HepG2 (cell line): Measurements from ENCODE around the gene UGCG. TPM values are rescaled to one million over a fixed set of nuclear protein-coding genes. Genes with fewer than 3 reads are reported as not detected.

Experiments
- CEBPG ChIP-seq: IDR thresholded peaks from 2 replicates; pipeline ENCODE4 v1.6.1; 2016
- DMAP1 ChIP-seq: IDR thresholded peaks from 2 replicates; pipeline ENCODE4 v1.6.1; 2016
- EED ChIP-seq: sonication (generic); formaldehyde crosslinking; IDR thresholded peaks from 2 replicates; pipeline ENCODE4 v1.5.0; 2020; ENCODE audit warnings: mild to moderate bottlenecking, missing genetic modification reagents
- HCFC1 ChIP-seq: fragments of 150-350 bp; IDR thresholded peaks from 2 replicates; pipeline ENCODE4 v1.6.1; 2014; ENCODE audit warnings: low read depth, low read length
- HOXA5 ChIP-seq: sonication (generic); formaldehyde crosslinking; IDR thresholded peaks from 2 replicates; pipeline ENCODE4 v1.4.0; 2020; ENCODE audit warnings: missing genetic modification reagents
- KDM4B ChIP-seq: sonication (generic); formaldehyde crosslinking; IDR thresholded peaks from 2 replicates; pipeline ENCODE4 v1.4.0; 2020; ENCODE audit warnings: missing genetic modification reagents
- MTA1 ChIP-seq: sonication (generic); formaldehyde crosslinking; IDR thresholded peaks from 2 replicates; pipeline ENCODE4 v1.4.0; 2020; ENCODE audit warnings: missing genetic modification reagents, mild to moderate bottlenecking, borderline replicate concordance
- PPARG ChIP-seq: conservative IDR thresholded peaks from 2 replicates; pipeline ENCODE4 v1.6.1; 2016; ENCODE audit warnings: missing biosample characterization, missing genetic modification reagents
- PRPF4 ChIP-seq: fragments of 200-400 bp; formaldehyde crosslinking; IDR thresholded peaks from 2 replicates; pipeline ENCODE4 v1.6.1; 2016; ENCODE audit warnings: low read length, low read depth; ENCODE audit not compliant: poor library complexity, severe bottlenecking
- RBFOX2 ChIP-seq: fragments of 200-400 bp; formaldehyde crosslinking; IDR thresholded peaks from 2 replicates; pipeline ENCODE4 v1.6.1; 2017; ENCODE audit warnings: low read depth, mild to moderate bottlenecking, low read length
- RBM22 ChIP-seq: fragments of 200-400 bp; formaldehyde crosslinking; optimal IDR thresholded peaks from 2 replicates; pipeline ENCODE3; 2017; ENCODE audit warnings: mild to moderate bottlenecking, low read length, moderate library complexity
- SNAPC2 ChIP-seq: sonication (generic); formaldehyde crosslinking; IDR thresholded peaks from 2 replicates; pipeline ENCODE4 v1.8.1; 2022; ENCODE audit warnings: mild to moderate bottlenecking, missing genetic modification reagents
- SP4 ChIP-seq: sonication (generic); formaldehyde crosslinking; IDR thresholded peaks from 2 replicates; pipeline ENCODE4 v1.8.1; 2023; ENCODE audit warnings: mild to moderate bottlenecking, missing genetic modification reagents
- ZNF260 ChIP-seq: sonication (generic); formaldehyde crosslinking; IDR thresholded peaks from 2 replicates; pipeline ENCODE4 v1.4.0; 2020; ENCODE audit warnings: missing genetic modification reagents, low read depth, mild to moderate bottlenecking, borderline replicate concordance
- ZNF670 ChIP-seq: sonication (generic); formaldehyde crosslinking; IDR thresholded peaks from 2 replicates; pipeline ENCODE4 v1.8.0; 2022; ENCODE audit warnings: mild to moderate bottlenecking, missing genetic modification reagents, borderline replicate concordance
- polyA plus RNA-seq, 8 experiments: library from polyadenylated mRNA; depleted of rRNA in 3 of 8; stranded (reverse) in 7 of 8; unstranded in 1 of 8; fragments of >200 nt; fragmentation: Illumina TruSeq in 4 of 8; extraction: Trizol in 4 of 8; gene quantifications; 2 replicates each; pipeline versions ENCODE4 v1.2.1 to v1.2.3, GENCODE V29; 2011 to 2016; ENCODE audit warnings: low read depth in 4 of 8, missing spikeins in 1 of 8, mixed read lengths in 1 of 8; ENCODE audit not compliant: insufficient read depth in 1 of 8
- total RNA-seq, 5 experiments: library from RNA; depleted of rRNA; stranded (reverse); fragments of >200 nt; fragmentation: Illumina TruSeq; extraction: Trizol; gene quantifications; 2 replicates each; pipeline ENCODE4 v1.2.3, GENCODE V29; 2016; ENCODE audit warnings: low read depth in 1 of 5
- TF ChIP-seq, protein P1 (sequence below): sonication (generic); formaldehyde crosslinking; IDR thresholded peaks from 2 replicates; pipeline ENCODE4 v1.4.0; 2020; ENCODE audit warnings: missing genetic modification reagents
- TF ChIP-seq, protein P2 (sequence below): sonication (generic); formaldehyde crosslinking; IDR thresholded peaks from 2 replicates; pipeline ENCODE4 v1.5.1; 2020; ENCODE audit warnings: mild to moderate bottlenecking, missing genetic modification reagents
- TF ChIP-seq, protein P3 (sequence below): fragments of 450-650 bp; IDR thresholded peaks from 2 replicates; pipeline ENCODE4 v1.6.1; 2017
- TF ChIP-seq, protein P4 (sequence below): sonication (generic); formaldehyde crosslinking; IDR thresholded peaks from 2 replicates; pipeline ENCODE4 v1.5.1; 2020; ENCODE audit warnings: mild to moderate bottlenecking, missing genetic modification reagents, moderate library complexity
- TF ChIP-seq, protein P5 (sequence below): sonication (generic); formaldehyde crosslinking; IDR thresholded peaks from 2 replicates; pipeline ENCODE4 v1.8.0; 2023; ENCODE audit warnings: mild to moderate bottlenecking, missing genetic modification reagents

UGCG gene
- total and polyA plus RNA-seq, 2 of the 13 experiments (the other 11 are each of a cell fraction or from before 2014, with no cell fraction given) = 10.5 to 13.9 TPM

DNA sequence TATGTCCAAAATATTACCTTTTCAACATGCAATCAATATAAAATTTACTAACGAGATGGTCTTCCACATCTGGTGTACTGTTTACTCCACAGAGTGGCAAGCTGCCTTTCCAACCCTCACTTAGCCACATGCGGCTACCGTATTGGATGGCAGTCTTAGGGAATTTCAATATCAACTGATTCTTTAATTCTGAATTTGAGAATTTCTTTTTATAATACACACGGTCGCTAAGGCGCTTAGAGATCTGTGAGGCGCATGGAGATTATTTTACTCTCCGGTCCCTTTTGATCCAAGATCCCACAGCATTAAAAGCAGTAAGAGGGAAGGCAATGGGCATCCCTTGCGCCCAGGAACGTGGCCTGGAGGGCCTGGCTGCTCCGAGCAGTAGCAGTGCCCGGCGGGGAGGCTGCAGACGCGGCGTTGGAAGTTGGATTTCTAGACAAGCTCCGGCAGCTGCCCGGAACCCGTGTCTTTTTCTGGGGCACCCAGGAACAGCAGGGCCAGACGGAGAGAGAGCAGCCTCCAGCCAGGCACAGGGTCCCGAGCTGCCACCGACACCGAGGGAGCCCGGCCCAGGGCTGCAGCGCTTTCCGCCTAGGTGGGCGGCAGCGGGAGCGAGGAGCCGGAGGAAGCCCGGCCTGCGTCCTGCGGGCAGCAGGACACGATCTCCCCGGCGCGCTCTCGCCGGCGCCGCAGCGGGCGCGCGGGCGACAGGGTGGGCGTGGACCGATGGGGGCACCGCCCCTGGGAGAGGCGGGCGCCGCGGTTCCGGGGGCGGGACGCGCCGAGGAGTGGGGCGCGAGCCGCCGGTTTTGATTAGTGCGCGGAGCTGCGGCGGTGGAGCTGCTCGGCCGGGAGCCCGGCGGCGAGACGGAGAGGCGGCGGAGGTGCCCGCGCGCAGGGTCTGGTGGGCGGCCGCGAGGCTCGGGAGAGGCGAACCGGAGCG is at the start of gene UGCG (continued):
- TF ChIP-seq, protein P1, sequence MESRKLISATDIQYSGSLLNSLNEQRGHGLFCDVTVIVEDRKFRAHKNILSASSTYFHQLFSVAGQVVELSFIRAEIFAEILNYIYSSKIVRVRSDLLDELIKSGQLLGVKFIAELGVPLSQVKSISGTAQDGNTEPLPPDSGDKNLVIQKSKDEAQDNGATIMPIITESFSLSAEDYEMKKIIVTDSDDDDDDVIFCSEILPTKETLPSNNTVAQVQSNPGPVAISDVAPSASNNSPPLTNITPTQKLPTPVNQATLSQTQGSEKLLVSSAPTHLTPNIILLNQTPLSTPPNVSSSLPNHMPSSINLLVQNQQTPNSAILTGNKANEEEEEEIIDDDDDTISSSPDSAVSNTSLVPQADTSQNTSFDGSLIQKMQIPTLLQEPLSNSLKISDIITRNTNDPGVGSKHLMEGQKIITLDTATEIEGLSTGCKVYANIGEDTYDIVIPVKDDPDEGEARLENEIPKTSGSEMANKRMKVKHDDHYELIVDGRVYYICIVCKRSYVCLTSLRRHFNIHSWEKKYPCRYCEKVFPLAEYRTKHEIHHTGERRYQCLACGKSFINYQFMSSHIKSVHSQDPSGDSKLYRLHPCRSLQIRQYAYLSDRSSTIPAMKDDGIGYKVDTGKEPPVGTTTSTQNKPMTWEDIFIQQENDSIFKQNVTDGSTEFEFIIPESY = no peak
- TF ChIP-seq PPARG (CRISPR knock-in tag) = no peak
- TF ChIP-seq, protein P2, sequence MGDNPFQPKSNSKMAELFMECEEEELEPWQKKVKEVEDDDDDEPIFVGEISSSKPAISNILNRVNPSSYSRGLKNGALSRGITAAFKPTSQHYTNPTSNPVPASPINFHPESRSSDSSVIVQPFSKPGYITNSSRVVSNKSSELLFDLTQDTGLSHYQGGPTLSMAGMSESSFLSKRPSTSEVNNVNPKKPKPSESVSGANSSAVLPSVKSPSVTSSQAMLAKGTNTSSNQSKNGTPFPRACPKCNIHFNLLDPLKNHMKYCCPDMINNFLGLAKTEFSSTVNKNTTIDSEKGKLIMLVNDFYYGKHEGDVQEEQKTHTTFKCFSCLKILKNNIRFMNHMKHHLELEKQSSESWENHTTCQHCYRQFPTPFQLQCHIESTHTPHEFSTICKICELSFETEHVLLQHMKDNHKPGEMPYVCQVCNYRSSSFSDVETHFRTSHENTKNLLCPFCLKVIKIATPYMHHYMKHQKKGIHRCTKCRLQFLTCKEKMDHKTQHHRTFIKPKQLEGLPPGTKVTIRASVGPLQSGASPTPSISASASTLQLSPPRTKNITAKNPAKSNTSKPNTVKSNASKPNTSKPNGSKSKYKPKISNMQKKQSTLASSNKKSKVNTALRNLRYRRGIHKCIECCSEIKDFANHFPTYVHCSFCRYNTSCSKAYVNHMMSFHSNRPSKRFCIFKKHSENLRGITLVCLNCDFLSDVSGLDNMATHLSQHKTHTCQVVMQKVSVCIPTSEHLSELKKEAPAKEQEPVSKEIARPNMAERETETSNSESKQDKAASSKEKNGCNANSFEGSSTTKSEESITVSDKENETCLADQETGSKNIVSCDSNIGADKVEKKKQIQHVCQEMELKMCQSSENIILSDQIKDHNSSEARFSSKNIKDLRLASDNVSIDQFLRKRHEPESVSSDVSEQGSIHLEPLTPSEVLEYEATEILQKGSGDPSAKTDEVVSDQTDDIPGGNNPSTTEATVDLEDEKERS = 0 out of 2 replicates have a peak, but pooled peaks have one; percentile 66
- TF ChIP-seq RBFOX2 = peak; percentile 82
- no peak for TF ChIP-seq ZNF260 (CRISPR knock-in tag)
- no peak for TF ChIP-seq MTA1
- peak; percentile 60; the same call in 1 of the 2 replicates for TF ChIP-seq ZNF670 (CRISPR knock-in tag)
- no peak for TF ChIP-seq KDM4B (CRISPR knock-in tag)
- TF ChIP-seq, protein P3, sequence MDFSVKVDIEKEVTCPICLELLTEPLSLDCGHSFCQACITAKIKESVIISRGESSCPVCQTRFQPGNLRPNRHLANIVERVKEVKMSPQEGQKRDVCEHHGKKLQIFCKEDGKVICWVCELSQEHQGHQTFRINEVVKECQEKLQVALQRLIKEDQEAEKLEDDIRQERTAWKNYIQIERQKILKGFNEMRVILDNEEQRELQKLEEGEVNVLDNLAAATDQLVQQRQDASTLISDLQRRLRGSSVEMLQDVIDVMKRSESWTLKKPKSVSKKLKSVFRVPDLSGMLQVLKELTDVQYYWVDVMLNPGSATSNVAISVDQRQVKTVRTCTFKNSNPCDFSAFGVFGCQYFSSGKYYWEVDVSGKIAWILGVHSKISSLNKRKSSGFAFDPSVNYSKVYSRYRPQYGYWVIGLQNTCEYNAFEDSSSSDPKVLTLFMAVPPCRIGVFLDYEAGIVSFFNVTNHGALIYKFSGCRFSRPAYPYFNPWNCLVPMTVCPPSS = no peak
- TF ChIP-seq SP4 (CRISPR knock-in tag) = peak; percentile 90
- no peak for TF ChIP-seq HCFC1
- TF ChIP-seq DMAP1 (CRISPR knock-in tag) = 0 out of 2 replicates have a peak, but pooled peaks have one; percentile 68
- TF ChIP-seq PRPF4 = no peak
- TF ChIP-seq, protein P4, sequence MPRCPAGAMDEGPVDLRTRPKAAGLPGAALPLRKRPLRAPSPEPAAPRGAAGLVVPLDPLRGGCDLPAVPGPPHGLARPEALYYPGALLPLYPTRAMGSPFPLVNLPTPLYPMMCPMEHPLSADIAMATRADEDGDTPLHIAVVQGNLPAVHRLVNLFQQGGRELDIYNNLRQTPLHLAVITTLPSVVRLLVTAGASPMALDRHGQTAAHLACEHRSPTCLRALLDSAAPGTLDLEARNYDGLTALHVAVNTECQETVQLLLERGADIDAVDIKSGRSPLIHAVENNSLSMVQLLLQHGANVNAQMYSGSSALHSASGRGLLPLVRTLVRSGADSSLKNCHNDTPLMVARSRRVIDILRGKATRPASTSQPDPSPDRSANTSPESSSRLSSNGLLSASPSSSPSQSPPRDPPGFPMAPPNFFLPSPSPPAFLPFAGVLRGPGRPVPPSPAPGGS (CRISPR knock-in tag) = no peak; the same call in 1 of the 2 replicates
- TF ChIP-seq, protein P5, sequence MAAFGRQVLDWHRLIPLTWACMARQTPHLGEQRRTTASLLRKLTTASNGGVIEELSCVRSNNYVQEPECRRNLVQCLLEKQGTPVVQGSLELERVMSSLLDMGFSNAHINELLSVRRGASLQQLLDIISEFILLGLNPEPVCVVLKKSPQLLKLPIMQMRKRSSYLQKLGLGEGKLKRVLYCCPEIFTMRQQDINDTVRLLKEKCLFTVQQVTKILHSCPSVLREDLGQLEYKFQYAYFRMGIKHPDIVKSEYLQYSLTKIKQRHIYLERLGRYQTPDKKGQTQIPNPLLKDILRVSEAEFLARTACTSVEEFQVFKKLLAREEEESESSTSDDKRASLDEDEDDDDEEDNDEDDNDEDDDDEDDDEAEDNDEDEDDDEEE (CRISPR knock-in tag) = no peak
- no peak for TF ChIP-seq SNAPC2 (CRISPR knock-in tag)
- TF ChIP-seq RBM22 = no peak
- peak; percentile 64 for TF ChIP-seq HOXA5 (CRISPR knock-in tag)
- 0 out of 2 replicates have a peak, but pooled peaks have one; percentile 48 for TF ChIP-seq EED
- no peak for TF ChIP-seq CEBPG
